Measurements from ENCODE around the gene ARHGEF11. TPM values are rescaled to one million over a fixed set of nuclear protein-coding genes. Genes with fewer than 3 reads are reported as not detected.
"Not testable (repeated sequence)": the region's sequence is repeated elsewhere in the genome, so short reads cannot be mapped to it uniquely, and the experiment has no call there.

ARHGEF11 gene
- total RNA-seq, 3 donors from 2014 or later, result 1.4 to 1.8 (median 1.7) TPM

DNA sequence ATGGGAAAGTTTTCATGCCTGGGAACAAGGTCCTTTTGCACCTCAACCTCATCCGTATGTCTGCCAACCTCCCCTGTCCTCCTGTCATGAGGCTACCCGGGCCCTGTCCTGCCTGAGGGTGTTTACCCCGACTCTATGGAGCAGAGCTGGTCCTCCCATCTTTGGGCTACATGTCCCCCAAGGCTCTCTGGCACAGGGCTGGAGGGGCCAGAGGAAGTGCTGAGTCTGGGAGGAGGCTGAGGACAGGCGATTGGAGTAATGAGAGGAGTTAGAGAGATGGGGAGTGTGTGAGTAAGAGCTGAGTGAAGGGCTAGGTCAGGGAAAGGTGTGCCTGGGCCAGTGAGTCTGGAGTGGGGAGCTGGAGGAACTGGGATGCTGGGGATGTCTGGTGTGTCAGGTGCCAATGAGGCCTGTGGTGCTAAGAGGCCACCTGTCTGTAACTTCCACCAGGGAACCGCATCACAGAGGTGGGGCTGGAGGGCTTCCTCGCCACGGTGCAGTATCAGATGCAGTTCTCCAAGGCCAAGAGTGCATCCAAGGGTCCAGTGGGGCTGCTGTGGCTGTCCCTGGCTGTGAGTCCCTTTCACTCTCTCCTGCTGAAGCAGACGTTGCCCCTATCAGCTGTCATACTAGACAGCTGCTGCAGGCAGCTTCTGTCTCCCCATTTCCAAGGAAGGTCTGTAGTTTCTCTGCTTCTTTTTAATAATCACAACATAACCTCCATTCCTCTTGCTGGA lies 113.4 kb downstream of the ARHGEF11 start:
- Mint-ChIP-seq H3K4me3 (no peak overlapping the region), H3K27me3 (ENCODE audit: low read depth) (peaks cover 51% of the 10 kb centered on the region), H3K36me3 (ENCODE audit: insufficient read depth) (no peaks in the 10 kb centered on the region), H3K4me1 (ENCODE audit: low read depth) (peaks cover 11% of the 10 kb centered on the region), H3K9me3 (no peaks in the 10 kb centered on the region)
- DNase-seq (no peak), ATAC-seq (no peak)

DNA sequence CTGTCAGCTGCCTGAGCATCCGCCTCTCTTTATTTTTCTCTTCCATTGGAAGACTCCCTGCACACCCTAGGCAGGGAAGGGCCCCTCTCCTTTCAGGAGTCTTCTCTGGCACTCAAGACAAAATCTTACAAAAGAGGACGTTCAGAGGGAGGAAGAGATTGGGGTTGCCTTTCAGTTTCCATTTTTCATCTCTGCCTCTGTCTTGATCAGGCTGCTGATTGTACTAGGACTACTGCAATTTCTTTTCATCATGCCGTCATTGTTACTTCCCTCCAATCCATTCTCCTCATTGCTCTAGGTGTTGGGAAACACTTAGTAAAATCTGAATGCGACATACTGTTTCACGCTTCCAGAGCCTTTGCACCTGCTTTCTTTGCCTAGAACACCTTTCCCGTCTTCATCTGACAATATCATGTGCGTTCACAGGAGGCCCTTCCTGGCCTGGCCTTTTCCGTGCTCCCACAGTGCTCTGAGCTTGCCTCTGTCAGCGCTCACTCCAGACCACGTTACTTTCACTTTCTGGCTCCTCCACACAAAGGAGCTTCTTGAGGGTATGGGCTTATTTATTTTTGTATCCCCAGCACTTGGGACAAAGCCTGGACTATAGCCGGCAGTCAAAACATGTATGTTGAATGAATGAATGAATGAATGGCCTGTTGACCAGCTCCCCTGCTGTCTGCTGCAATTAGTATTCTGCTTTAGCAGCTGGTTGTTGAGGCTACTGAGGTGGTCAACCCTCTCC lies 114.2 kb downstream of the ARHGEF11 start:
- peaks cover 59% of the 10 kb centered on the region for H3K27me3 Mint-ChIP-seq (ENCODE audit: low read depth)

DNA sequence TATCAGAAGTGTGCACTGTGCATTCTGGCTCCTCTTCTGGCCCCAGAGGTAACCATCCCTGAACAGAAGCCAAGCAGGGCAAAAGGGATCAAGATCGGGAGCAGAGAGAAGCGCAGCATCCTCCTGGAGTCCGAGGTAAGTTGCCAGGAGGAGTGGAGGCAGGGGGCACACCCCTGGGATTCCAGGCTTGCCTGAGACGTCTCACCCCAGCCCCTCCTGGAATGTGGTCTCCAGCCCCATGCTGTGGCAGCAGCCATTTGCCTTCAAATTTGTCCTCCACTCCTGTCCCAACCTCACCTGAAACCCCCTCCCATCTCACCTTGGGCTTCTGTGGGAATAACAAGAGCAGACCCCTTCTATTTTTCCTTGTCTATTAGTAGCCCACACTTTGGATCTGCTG lies 115.1 kb downstream of the ARHGEF11 start:
- H3K27me3 Mint-ChIP-seq (ENCODE audit: low read depth), result peaks cover 68% of the 10 kb centered on the region
- ATAC-seq (no peak), DNase-seq (no peak)
- H3K4me1 Mint-ChIP-seq (ENCODE audit: low read depth), result peaks cover 16% of the 10 kb centered on the region
- no peaks in the 10 kb centered on the region for H3K9me3 Mint-ChIP-seq
- H3K36me3 Mint-ChIP-seq (ENCODE audit: insufficient read depth), result no peaks in the 10 kb centered on the region
- H3K4me3 Mint-ChIP-seq, result no peak overlapping the region

More for the DNA sequence above, 114.2 kb downstream of the ARHGEF11 start:
- no peak for ATAC-seq
- H3K4me1 Mint-ChIP-seq (ENCODE audit: low read depth), result peaks cover 12% of the 10 kb centered on the region
- no peak for DNase-seq
- H3K36me3 Mint-ChIP-seq (ENCODE audit: insufficient read depth), result no peaks in the 10 kb centered on the region
- no peaks in the 10 kb centered on the region for H3K9me3 Mint-ChIP-seq
- H3K4me3 Mint-ChIP-seq, result no peak overlapping the region

DNA sequence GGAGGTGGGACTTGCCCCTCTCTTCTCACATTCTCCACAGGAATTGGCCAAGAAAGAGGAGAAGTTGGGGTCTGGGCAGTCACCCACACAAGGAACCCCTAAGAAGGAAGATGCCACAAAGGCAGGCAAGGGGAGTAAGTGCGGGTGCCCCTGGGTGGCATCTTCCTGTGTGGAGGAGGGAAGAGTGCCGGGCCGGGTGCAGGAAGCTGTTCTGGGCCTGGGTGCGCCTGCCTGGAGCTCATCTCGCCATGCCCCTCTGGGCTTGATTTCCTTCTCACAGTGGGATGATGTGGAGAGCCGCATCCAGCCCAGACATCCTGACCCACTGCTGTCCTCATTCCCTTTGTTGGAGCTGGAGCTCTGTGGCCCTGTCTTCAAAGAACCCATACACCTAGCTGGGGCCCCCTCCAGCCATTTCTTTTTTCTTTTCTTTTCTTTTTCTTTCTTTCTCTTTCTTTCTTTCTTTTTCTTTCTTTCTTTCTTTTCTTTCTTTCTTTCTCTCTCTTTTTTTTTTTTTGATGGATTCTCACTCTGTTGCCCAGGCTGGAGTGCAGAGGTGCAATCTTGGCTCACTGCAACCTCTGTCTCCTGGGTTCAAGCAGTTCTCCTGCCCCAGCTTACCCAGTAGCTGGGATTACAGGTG lies 115.8 kb downstream of the ARHGEF11 start:
- Mint-ChIP-seq H3K36me3 (ENCODE audit: insufficient read depth) (no peaks in the 10 kb centered on the region), H3K27me3 (ENCODE audit: low read depth) (peaks cover 76% of the 10 kb centered on the region), H3K4me1 (ENCODE audit: low read depth) (peaks cover 16% of the 10 kb centered on the region), H3K4me3 (no peak overlapping the region), H3K9me3 (no peaks in the 10 kb centered on the region)
- ATAC-seq (no peak), DNase-seq (no peak)

DNA sequence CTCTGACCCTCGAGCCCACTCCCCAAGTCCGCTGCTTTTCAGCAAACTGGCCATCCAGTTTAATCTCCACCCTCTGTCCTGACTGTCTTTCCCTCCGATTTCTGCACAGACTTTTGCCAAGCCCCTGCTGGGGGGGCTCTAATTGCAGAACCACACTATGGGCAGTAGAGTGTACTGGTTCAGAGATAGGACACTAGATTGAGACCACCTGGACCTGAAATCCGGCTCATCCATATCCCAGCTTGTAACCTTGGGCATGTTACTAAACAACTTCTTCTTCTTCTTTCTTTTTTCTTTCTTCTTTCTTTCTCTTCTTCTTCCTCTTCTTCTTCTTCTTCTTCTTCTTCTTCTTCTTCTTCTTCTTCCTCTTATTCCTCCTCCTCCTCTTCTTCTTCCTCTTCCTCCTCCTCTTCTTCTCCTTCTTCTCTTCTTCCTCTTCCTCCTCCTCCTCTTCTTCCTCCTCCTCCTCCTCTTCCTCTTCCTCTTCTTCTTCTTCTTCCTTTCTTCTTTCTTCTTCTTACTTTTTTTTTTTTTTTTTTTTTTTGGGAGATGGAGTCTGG lies 117.4 kb downstream of the ARHGEF11 start:
- ATAC-seq, result peak in 1 of 2 donors; percentile 7
- Mint-ChIP-seq H3K4me1 (ENCODE audit: low read depth) (peaks cover 19% of the 10 kb centered on the region), H3K9me3 (no peaks in the 10 kb centered on the region), H3K4me3 (no peak overlapping the region), H3K36me3 (ENCODE audit: insufficient read depth) (no peaks in the 10 kb centered on the region), H3K27me3 (ENCODE audit: low read depth) (peaks cover 87% of the 10 kb centered on the region)
- DNase-seq, result no peak

- Mint-ChIP-seq H3K36me3 (ENCODE audit: insufficient read depth) (no peaks in the 10 kb centered on the region), H3K27me3 (ENCODE audit: low read depth) (peaks cover 93% of the 10 kb centered on the region), H3K4me1 (ENCODE audit: low read depth) (peaks cover 21% of the 10 kb centered on the region)
These were observed 118.1 kb downstream of the ARHGEF11 start for GRCh38 chr1:156927215-156928042.

GRCh38 chr1:156926695-156927094 lies 118.8 kb downstream of the ARHGEF11 start:
- H3K36me3 Mint-ChIP-seq (ENCODE audit: insufficient read depth); DNase-seq; ATAC-seq; H3K4me3 Mint-ChIP-seq; H3K9me3 Mint-ChIP-seq: not testable (repeated sequence)
- Mint-ChIP-seq H3K27me3 (ENCODE audit: low read depth) (peaks cover 94% of the 10 kb centered on the region), H3K4me1 (ENCODE audit: low read depth) (peaks cover 21% of the 10 kb centered on the region)

More at GRCh38 chr1:156927215-156928042, 118.1 kb downstream of the ARHGEF11 start:
- Mint-ChIP-seq H3K9me3 (no peaks in the 10 kb centered on the region), H3K4me3 (peak overlapping the region; percentile 9)
- ATAC-seq, result peak; percentile 80 to 81
- DNase-seq, result peak; percentile 62

DNA sequence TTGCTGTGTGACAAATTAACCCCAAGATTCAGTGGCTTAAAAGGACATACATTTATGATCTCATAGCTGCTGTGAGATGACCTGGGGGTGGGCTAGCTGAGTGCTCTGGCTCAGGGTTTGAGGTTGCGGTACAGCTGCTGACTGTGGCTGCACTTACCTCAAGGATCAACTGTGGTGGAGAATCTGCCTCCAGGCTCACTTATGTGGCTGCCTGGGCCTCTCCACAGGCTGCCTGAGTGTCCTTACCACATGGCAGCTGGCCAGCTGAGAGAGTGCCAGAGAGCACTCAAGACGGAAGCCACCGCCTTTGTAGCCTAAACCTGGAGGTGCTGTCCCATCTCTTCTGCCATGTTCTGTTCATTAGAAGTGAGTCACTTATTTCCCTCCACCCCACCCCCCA lies 119.4 kb downstream of the ARHGEF11 start:
- peaks cover 18% of the 10 kb centered on the region for H3K4me1 Mint-ChIP-seq (ENCODE audit: low read depth)
- H3K36me3 Mint-ChIP-seq (ENCODE audit: insufficient read depth), result no peaks in the 10 kb centered on the region
- peak; percentile 44 to 54 for ATAC-seq
- no peak for DNase-seq
- H3K9me3 Mint-ChIP-seq, result no peaks in the 10 kb centered on the region
- peaks cover 92% of the 10 kb centered on the region for H3K27me3 Mint-ChIP-seq (ENCODE audit: low read depth)
- no peak overlapping the region for H3K4me3 Mint-ChIP-seq

- Mint-ChIP-seq H3K4me1 (ENCODE audit: low read depth) (peaks cover 20% of the 10 kb centered on the region), H3K36me3 (ENCODE audit: insufficient read depth) (no peaks in the 10 kb centered on the region), H3K27me3 (ENCODE audit: low read depth) (peaks cover 92% of the 10 kb centered on the region), H3K9me3 (no peaks in the 10 kb centered on the region), H3K4me3 (no peak overlapping the region)
- DNase-seq, result no peak
- ATAC-seq, result no peak
These were observed 120.2 kb downstream of the ARHGEF11 start for GRCh38 chr1:156925154-156926010.

- H3K27me3 Mint-ChIP-seq (ENCODE audit: low read depth), result peaks cover 92% of the 10 kb centered on the region
- H3K9me3 Mint-ChIP-seq, result no peaks in the 10 kb centered on the region
- DNase-seq (no peak), ATAC-seq (no peak)
- H3K36me3 Mint-ChIP-seq (ENCODE audit: insufficient read depth), result no peaks in the 10 kb centered on the region
- H3K4me1 Mint-ChIP-seq (ENCODE audit: low read depth), result peaks cover 20% of the 10 kb centered on the region
- H3K4me3 Mint-ChIP-seq, result no peak overlapping the region
These were observed 120.9 kb downstream of the ARHGEF11 start for GRCh38 chr1:156924478-156925153.

- DNase-seq (no peak), ATAC-seq (no peak)
- peaks cover 20% of the 10 kb centered on the region for H3K4me1 Mint-ChIP-seq (ENCODE audit: low read depth)
- peaks cover 91% of the 10 kb centered on the region for H3K27me3 Mint-ChIP-seq (ENCODE audit: low read depth)
- no peaks in the 10 kb centered on the region for H3K9me3 Mint-ChIP-seq
- no peaks in the 10 kb centered on the region for H3K36me3 Mint-ChIP-seq (ENCODE audit: insufficient read depth)
- no peak overlapping the region for H3K4me3 Mint-ChIP-seq
These were observed 121.7 kb downstream of the ARHGEF11 start for GRCh38 chr1:156923670-156924477.
